Colon (tissue), 2 donors: ENCODE data around the gene TUBGCP3.
"Not testable (repeated sequence)": the region's sequence is repeated elsewhere in the genome, so short reads cannot be mapped to it uniquely, and the experiment has no call there.

Experiments used
- FAIRE-seq: peaks from 2 replicates; lab custom pipeline; 2012; peaks lifted over from hg19 to GRCh38; lab: Jason Lieb, UNC
- donor health status: control.
- donor health status: control.

Gene TUBGCP3

DNA sequence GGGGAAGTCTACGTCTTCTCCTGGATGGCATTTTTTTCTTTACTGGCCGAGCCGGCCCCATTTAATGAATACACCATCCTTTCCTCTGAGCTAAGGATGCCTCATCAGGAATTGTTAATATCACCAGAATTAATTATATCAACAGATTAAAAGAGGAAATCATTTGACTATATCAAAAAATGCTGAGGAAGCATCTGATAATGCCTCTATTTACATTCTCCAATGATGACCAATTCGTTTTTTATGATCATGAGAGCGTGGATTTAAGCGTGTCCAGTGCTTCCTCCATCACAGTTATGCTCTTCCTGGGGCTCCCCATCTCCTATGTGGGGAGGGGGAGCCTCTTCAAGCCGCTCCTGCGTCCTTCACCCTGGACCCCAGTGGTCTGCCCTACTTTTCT, 58.7 kb downstream of the TUBGCP3 start:
- no peak for FAIRE-seq

- no peak for FAIRE-seq
Measured at GRCh38 chr13:112526146-112526853, 61.7 kb downstream of the TUBGCP3 start.

GRCh38 chr13:112525356-112525945, 62.5 kb downstream of the TUBGCP3 start:
- no peak for FAIRE-seq

DNA sequence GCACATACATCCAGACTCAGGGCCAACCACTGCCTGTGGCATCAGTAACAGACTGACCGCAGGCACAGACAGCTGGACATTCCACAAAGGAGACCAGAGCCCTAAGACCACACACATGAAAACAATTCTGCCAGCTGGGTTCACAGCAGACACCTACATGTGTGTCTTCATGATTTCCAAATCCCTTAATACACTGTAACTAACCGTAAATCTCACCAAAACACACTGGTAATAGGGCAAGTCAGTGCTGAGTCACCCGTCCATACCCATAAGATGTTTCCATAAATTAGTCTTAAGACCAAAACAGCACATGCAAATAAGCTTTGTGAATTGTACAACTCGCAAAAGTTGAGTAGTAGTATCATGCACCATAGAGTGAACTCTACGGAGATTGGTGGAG, 65.4 kb downstream of the TUBGCP3 start:
- FAIRE-seq: no peak

DNA sequence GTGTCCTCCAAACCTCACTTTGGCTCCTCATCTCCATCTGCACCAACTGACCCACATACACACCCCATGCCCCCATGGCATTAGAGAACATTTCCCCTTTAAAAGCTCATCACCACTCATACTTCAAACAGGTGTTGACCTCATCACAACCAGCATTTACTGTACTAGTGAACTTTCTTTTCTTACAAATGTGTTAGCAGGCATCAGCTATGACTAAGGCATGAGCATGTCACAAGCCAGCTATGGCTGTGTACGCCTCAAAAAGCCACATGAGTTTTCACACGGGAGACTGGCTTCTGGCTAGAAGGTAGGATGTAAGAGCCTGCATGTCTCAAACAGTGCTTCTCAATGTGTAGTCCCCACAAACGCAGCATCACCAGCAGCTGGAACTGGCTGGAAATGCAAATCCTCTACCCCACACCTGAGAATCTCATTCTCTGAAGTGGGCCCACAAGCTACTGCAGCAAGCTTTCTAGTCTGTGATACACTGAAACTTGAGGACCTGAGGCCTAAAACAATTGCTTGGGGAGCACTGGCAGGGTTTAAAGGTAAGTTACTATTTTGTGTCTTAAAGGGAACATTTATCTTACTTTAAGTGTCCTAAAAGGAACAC, 66.8 kb downstream of the TUBGCP3 start:
- FAIRE-seq: no peak

DNA sequence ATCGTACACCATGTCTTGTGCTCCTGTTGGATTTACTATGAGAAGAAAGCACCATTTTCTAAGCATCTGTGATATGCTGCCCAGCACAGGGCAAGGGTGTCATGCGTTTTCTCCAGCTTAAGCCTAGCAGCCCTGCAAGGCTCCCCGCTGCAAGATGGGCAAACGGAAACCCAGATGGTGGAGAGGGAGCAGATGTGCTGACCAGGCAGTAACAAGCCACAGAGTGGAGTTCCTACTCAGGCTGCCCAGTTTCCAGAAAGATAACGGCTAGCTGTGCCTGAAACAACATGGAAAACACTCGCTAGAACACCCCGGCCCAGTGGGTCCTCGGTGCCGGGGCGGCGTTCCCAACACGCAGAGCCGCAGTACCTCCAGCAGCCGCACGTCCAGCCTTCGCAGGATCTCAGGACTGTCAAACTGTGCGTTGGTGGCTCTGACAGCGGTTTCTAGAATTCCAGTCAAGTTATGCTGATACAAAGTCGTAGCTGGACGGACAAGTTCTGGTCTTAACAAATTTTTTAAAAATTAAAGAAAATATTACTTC, 68.4 kb downstream of the TUBGCP3 start:
- no peak for FAIRE-seq

DNA sequence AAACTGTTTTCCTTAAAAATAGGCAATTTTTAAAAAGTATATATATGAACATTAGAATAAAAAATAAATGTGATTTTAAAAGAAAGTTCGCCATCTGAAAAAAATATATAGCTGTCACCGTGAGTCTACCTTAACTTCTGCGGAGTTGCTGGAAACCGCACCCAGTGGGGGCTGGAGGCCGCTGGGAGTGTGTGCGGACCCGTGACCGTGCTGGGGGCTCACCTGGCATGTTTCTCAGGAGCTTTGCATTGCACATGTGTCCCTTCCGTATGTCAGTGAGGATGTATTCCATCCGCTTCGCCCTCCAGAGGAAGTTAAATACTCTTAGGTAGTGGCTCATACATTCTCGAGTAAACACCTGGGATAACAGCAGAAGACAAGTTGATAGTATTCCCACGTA, 71.7 kb downstream of the TUBGCP3 start:
- no peak for FAIRE-seq

DNA sequence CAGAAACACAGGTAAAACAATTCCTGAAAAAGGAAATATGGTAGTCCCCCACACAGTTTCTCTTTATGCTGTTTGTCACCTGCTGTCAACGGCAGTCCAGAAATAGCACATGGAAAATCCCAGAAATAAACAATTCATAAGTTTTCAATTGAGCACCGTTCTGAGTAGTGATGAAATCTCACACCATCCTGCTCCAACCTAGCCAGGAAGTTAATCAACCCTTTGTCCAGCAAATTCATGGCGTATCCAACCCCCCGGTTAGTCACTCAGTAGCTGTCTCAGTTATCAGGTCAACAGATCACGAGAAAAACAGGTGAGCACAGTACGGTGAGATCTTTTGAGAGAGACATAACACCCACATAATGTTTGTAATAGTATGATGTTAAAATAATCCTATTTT, 74.2 kb downstream of the TUBGCP3 start:
- no peak for FAIRE-seq

GRCh38 chr13:112510987-112511685, 76.8 kb downstream of the TUBGCP3 start:
- no peak for FAIRE-seq

DNA sequence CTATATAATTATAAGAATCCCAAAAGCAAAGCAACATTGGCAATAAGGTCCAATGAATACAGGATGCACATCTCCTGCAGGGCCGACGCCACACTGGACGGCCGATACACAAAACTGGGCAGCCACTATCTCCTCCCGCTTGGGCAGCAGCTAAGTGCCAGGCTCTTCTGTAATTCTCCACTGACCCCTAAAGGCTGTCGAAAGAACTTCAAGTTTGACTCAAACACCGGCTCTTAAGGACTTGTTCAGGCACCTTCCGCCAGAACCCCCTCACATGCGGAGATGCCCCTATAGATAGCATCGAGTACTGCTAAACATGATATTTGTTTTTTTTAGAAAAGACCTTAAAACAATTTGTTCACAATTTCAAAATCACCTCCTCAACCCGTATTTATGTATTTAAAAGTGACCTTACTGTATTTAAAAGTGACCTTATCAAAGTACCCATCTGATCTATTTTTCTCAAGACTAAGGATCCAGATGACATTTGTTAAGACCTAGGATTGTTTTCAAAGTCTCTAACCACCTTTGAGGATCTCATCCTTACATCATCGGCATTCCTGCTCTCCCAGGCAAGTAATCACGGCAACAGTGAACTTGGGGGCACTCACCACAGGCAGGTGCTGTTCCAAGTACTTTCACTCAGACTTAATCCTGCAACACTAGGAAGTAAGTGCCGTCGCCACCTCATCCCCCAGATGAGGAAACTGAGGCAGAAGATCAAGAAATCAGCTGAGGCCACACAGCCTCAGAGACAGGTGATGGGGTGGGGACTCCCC, 77.8 kb downstream of the TUBGCP3 start:
- no peak for FAIRE-seq

- no peak for FAIRE-seq
Measured at GRCh38 chr13:112509190-112509589, 78.8 kb downstream of the TUBGCP3 start.

DNA sequence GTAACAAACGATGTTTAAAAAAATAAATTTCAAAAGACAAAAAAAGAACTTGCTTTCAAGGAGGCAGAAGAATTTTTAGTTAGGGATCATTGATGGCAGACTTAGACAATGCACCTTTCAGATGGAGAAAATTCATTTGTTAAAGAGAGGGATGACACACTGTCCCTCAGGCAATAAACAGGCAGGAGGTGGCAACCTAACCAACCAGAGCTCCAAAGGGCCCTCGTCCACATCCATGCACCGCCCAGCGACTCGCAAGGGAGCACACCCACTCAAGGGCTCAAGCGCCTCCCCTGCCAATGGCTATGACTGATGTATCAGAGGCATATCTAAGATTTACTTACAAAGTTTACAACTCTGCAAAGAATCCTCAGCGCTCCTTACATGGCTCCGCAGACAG, 81.9 kb downstream of the TUBGCP3 start:
- FAIRE-seq: no peak

GRCh38 chr13:112496166-112496565, 91.8 kb downstream of the TUBGCP3 start:
- FAIRE-seq: no peak

DNA sequence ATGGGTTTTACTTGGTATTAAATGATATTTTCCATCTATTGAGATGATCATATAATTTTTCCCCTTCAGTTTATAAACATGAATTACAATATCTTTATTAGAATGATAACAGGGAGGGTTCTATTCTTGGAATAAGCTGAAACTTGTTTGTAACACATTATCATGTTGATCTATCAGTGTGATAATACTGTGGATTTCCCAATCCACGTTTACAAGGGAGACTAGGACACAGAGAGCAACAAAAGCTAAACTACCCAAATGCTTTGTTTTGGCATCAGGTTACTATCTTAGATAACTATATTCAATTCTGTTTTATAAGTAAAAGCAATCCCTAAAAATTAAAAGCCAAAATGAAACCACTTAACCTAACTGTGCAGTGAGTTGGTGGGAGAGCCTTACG, 92.5 kb downstream of the TUBGCP3 start:
- no peak for FAIRE-seq

- no peak for FAIRE-seq
Measured at GRCh38 chr13:112489199-112489598, 98.8 kb downstream of the TUBGCP3 start.

DNA sequence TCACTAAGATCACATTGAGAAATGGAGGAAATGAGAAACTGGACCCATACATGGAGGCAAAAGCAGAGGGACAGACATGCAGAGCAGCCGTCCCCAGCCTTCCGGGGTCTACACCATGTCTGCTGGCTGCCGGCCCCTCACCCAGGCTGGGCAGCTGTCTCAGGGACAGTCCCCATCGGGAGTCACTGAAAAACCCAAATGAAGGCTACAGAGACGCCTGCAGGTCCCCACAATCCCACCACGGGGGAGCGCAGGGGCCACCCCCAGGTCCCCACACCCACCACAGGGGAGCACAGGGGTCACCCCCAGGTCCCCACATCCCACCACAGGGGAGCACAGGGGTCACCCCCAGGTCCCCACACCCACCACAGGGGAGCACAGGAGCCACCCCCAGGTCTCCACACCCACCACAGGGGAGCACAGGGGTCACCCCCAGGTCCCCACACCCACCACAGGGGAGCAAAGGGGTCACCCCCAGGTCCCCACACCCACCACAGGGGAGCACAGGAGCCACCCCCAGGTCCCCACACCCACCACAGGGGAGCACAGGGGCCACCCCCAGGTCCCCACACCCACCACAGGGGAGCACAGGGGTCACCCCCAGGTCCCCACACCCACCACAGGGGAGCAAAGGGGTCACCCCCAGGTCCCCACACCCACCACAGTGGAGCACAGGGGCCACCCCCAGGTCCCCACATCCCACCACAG, 99.5 kb downstream of the TUBGCP3 start:
- not testable (repeated sequence) for FAIRE-seq

DNA sequence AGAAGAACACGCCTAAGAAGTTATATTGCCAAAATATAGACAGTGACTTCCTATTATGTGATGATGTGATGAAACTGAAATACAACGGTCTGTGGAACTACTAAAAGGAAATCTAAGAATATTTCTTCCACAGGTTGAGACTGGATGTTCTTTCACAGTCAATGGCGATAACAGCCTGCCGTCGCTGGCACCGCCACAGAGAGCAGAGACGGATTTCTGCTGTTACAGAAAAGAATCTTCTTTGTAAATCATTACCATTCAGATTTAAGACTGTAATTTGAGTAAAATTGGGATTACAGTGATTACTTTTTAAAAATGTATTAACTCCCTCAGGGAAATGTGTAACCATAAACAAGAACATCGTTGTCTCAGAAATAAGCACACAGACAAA, 100.8 kb downstream of the TUBGCP3 start:
- FAIRE-seq: no peak

DNA sequence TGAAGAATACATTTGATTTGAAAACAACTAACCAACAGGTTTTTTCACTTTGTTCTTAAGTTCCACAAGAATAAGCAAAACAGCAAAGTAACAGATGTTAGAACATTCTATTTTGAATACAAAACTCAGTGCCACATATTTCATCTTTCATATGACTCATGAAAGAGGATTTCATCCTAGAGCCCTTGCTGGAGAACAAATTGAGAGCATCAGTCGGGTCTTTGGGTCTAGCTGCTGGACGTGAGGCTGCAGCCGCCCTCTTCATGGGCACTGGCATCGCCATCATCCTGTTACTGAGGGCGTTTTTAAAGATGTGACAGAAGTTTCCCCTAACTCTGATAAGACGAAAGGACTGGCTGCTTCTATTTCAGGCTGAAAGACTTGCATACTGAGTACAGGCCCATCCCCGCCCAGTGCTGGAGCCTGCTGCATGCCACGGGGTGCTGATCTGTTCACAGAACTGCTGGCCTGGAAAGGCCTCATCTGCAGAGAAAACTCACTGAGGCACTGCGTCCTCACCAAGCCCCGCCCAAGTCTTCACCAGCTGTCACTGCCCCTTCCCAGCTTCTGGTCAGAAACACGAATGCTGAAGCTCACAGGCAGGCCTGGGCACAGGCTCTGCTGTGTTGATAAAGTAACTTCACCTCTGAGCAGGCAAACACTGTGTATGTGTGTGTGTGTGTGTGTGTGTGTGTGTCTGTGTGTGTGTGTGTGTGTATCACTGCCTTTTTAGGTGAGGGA, 101.4 kb downstream of the TUBGCP3 start:
- FAIRE-seq: no peak

DNA sequence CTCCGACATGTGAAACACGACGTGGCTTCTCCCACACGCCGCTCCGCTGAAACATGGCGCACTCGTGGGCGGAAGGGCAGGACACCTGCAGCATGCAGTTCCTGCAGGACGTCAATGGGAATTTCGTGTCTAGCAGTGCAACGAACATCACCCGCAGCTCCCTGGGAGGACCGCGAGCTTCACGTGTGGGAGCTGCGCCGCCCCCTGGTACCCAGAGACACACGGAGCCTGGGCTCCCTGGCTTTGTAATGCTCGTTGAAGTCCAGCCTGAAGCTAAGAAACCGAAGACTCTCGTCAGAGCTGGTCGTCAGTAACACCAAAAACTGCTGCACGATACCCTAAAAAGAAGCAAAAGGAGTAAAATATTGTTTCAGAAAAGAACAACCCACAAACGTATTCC, 102.1 kb downstream of the TUBGCP3 start:
- not testable (repeated sequence) for FAIRE-seq

- FAIRE-seq: no peak
Measured at GRCh38 chr13:112483299-112483698, 104.7 kb downstream of the TUBGCP3 start.

- FAIRE-seq: no peak
Measured at GRCh38 chr13:112481458-112481857, 106.5 kb downstream of the TUBGCP3 start.
